GM21619 (cell line): ENCODE results near the gene RRP12.
A peak's percentile ranks its signal among the peaks of the same experiment; 100 is the strongest.
"Not testable (repeated sequence)": the region's sequence is repeated elsewhere in the genome, so short reads cannot be mapped to it uniquely, and the experiment has no call there.

ENCODE experiments used
- ATAC-seq: cut with Tn5 transposase; IDR thresholded peaks from one replicate; pipeline ENCODE4 v1.9.1; 2021; ENCODE audit not compliant: unreplicated experiment

Gene RRP12

DNA sequence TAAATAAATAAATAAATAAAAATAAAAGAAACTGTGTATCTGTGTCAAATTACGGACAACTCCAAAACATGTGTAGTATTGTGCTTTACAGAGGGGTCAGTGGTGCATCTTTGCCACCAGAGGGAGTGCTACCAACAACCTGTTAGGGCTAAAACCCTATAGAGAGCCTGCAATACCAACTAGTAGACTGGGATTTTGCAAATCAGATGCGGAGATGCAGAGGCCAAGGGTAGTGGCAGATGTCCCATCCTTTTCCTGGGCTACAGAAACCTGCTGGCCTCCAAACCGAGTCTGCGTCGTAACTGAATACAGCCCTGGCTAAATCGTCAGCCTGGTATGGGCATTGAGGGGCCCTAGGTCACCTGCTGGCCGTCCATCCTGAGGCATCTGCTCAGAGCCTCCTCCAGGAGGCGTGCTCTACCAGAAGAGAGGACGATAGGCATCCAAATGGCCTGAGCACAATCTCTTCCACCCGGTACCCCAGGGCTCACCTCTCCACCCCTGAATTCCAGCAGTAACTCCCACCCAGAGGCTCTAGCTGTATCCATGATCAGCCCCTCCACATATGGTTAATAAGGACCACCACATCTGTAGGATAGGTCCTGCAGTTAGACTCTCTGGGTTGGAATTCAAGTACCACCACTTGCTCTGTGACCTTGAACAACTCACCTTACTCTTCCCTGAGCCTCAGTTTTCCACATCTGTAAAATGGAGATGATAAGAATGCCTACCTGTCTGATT lies 6.2 kb upstream of the RRP12 start:
- ATAC-seq: peak; percentile 92

DNA sequence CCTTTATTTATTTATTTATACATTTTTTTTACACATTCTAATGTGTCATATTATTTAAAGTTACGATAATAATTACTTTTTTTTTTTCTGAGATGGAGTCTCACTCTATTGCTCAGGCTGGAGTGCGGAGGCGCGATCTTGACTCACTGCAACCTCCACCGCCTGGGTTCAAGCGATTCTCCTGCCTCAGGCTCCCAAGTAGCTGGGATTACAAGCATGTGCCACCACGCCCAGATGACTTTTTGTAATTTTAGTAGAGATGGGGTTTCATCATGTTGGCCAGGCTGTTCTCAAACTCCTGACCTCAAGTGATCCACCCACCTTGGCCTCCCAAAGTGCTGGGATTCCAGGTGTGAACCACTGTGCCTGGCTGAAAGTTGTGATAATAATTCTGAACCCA lies 5.3 kb upstream of the RRP12 start:
- ATAC-seq: not testable (repeated sequence)

- no peak for ATAC-seq
These were observed 4.9 kb upstream of the RRP12 start for GRCh38 chr10:97406064-97406463.

- no peak for ATAC-seq
These were observed 2.9 kb upstream of the RRP12 start for GRCh38 chr10:97404044-97404443.

DNA sequence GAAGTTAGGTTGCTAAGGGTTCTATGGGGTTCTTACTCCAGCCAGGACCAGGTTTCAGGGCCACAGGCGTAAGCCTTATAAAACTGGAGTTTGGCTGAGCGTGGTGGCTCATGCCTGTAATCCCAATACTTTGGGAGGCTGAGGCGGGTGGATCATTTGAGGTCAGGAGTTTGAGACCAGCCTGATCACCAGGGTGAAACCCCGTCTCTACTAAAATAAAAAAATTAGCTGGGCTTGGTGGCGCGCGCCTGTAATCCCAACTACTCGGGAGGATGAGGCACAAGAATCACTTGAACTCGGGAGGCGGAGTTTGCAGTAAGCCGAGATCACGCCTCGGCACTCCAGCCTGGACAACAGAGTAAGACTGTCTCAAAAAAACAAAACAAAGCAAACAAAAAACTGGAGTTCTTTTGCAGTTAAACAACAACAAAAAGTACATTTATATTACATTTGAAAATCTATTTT lies 347 bp upstream of the RRP12 start:
- ATAC-seq: no peak

DNA sequence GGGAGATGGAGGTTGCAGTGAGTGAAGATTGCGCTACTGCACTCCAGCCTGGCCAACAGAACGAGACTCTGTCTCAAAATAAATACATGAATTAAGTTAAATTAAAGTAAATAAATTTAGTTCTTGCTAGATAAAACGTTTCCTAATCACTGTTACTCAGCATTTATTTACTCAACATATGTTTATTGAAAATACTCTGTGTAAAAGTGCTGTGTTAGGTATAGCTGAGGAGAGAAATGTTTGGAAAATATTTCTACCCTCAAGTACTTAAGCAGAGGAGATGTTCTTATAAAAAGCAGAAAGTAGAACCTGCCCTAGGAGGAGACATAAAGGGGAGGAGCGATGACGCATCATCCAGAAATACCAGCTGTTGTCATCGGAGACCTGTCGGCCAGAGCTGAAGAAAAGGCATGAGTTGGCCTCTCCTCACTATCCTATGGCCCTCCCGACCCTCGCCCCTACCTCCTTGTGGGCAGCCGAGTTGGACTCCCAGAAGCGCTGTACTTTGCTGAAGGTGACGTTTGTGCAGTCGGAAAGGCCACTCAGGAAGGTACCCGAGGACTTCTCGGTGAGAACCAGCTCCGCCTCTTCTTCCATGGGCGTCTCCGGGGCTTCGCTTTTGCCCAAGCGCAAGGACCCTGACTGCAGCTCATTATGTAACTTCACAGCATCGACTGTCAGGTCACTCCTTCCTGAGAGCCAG lies 1.1 kb downstream of the RRP12 start:
- ATAC-seq: peak; percentile 39

DNA sequence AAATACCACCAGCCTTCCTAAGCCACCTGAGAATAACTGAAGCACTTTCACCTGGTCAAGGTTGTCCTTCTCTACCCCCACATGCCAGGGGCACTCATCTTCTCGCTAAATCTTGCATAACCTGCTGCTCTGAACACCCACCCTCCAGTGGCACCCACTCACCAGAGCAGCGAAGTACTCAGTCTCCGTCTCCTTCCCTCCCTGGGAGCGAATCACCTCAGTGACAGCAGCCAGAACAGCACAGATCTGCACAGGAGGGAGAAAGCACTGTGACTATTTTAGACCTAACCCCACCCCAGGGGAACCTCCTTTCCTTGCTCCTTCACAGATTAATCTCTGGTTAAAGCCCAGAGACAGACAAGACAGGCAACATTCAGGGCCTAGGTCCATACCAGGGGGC lies 5.1 kb downstream of the RRP12 start:
- no peak for ATAC-seq

DNA sequence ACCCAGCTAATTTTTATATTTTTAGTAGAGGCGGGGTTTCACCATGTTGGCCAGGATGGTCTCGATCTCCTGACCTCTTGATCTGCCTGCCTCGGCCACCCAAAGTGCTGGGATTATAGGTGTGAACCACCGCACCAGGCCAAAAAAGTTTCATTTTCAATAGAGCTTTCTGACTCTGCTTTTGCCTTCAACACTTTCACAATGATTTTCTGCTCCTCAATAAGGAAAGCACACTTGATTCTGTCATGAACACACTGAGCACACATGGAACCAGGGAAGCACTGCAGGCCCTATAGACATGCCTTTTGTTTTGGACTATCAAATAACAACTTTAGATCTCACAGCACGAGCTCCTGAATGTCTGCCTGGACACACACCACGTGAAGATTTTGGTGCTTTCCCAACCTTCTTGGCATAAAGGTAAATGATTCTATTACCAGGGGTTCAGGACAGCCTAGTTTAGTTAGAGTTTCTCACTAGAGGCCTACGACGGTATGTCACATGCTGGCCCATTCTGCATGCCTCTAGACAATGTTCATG lies 8.0 kb downstream of the RRP12 start:
- no peak for ATAC-seq

DNA sequence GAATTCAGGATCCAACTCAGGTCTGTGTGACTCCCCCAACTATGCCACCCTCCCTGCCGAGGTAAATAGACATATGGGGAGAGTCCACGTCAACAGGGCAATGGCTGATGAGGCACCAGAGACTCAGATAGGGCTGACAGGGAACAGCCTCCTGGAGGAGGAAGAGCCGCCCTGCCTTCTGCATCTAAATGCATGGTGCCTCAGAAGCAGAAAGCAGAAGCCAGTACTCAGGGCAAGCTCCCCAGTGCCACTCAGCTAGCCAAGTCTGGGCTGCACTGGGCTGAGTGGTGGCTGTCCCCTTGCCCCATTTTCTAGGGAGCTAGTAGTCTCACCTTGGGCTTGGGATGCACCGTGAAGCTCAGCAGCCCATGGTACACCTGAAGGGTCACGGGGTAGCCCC lies 11.0 kb downstream of the RRP12 start:
- ATAC-seq: no peak

- no peak for ATAC-seq
These were observed 13.0 kb downstream of the RRP12 start for GRCh38 chr10:97388152-97388551.

GRCh38 chr10:97385565-97385964 lies 15.6 kb downstream of the RRP12 start:
- ATAC-seq: no peak

GRCh38 chr10:97384641-97385040 lies 16.5 kb downstream of the RRP12 start:
- ATAC-seq: no peak

GRCh38 chr10:97384156-97384555 lies 17.0 kb downstream of the RRP12 start:
- ATAC-seq: no peak

DNA sequence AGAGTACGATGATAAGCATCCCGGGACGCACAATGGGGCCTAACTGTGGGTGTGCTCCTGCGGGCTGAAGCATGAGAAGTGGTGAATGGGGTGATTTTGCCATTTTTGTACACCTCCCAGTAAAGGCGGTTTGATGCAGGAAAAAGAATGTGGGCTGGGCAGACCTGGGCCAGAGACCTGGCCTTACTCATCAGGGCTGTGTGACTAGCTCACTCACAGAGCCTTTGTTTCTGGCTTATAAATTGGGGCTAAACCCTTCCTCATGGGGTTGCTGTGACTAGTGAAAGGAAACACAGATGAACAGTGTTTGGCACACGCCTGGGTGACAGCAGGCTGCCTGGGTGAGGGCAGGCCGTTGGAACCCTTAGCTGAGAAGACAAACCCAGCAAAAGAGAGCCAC lies 18.0 kb downstream of the RRP12 start:
- ATAC-seq: no peak

DNA sequence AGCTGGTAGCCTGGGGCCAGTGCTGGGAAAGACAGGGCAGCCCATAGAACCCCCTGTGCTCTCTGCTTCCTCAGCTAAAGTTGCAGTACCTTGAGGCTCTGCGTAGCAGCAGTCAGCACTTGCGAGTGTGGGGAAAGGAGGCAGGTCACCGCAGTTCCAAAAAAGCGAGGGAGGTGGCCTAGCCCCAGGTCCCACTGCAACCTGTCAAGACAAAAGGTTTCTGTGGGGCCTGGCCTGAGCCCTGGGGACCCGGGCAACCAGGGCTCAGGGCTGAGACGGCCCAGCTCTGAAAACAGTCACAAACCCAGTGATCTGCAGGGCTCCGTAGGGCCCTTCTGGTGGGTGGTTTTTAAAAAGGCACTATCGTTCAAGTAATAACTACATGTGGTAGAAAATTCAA lies 19.5 kb downstream of the RRP12 start:
- no peak for ATAC-seq

GRCh38 chr10:97380516-97380915 lies 20.6 kb downstream of the RRP12 start:
- no peak for ATAC-seq

DNA sequence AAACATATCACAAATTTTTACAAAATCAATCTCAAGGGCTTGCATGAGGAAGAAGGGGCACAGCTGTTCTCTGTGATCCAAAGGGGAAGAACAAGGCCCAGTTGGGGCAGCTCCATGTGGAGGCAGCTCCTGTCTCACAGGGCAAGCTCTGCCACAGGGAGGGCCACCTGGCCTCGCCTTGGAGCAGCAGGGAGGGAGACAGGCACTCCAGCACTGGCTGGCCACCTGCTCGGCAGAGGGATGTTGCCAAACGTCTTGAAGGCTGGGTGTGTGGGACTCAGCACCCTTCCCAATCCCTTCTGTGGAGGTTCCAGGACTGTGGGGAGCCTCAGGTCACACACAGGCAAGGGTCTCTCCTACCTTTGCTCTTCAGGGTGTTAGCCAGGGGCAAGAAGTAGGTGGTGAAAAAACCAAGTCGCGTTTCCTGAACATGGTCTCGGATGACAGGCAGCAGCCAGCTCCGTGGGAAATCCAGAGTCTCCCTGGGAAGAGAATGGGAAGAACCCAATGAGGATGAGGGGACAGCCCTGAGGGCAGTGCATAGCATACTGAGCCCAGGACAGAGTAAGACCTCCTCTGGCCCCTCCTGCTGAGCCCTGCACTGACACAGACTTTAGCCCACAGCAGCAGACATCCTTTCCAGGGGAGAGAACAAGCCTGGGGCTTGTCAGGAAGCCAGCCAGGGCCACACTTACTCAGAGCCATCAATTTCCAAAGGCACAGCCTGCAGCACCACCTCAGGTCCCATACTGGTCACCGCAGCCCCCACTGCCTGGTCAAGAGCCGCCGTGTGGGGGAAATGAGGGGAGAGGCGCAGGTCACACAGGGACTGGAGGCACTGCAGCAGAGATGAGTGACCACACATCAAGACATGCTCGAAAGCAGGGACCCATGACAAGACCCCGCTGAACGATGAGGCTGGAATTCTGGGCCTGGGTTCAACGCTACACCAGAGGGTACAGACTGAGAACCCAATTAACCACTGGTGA lies 21.9 kb downstream of the RRP12 start:
- ATAC-seq: no peak

- no peak for ATAC-seq
These were observed 24.7 kb downstream of the RRP12 start for GRCh38 chr10:97376413-97376812.

DNA sequence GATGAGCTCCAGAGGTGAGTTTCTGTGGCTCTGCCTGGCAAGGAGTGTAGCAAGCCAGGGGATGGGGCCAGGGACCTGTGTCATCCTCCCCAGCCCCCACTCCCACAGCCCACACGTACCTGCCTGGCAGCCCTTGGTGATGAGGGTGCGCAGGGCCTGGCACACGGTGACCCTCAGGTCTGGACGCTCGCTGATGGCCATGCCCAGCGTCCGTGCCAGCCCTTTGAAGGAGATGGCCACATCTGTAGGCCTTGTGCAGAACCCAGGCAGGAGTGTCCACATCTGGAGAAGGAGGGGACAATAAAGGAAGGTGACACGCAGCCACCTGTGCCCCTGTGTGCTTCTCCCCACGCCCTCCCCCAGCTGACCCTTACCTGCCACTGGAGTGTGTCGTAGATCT lies 27.7 kb downstream of the RRP12 start:
- ATAC-seq: no peak

DNA sequence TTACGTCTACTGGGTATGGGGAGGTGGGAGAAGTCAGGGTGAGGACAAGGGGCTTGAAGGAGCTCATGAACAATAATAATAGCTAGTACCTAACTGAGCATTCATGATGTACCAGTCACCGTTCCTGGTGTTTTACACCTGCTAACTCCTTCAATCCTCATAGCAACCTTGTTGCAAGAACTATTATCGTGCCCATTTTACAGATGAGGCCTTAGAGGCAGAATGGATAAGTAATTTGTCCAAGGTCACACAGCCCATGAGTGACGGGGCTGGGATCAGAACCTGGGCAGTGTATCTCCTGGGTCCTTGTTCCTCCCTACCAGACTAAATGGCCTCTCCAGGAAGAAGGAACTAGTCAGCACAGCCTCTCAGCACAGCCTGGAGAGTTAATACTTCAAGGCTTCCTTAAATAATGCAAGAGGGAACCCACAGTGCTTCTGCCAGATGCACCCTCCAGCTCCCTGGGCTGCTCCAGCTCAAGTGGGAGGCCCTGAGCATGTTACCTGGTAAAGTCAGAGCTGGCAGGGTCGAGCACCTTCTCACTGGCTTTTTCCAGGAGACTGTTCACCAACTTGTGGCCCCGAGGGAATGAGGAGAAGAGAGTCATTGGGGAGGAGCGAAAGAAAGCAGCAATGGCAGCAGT lies 28.8 kb downstream of the RRP12 start:
- no peak for ATAC-seq

DNA sequence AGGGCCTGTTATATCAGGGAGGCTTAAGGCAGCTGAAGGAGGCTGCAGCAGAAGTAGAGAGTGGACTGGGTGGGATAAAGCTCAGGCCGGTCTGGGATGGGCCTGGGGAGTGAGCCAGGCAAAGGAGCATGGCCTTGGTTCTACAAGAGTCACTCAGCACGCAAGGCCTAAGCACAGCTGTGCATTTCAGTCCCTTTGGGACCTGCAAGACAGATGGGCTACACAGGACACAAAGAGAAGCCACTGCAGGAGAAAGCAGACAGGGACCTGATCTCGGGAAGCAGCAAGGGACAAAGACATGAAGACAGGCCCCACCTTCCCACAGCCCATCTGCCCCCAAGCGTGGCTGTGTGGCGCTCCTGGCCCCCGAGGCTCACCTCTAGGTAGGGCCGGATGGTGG lies 29.4 kb downstream of the RRP12 start:
- ATAC-seq: no peak
